NCI-H2029 treated with DMSO at 0.1 percent for 48 hours (cell line): ENCODE measurements around the gene TSPYL1.
A peak's percentile ranks its signal among the peaks of the same experiment; 100 is the strongest.
"Not testable (repeated sequence)": the region's sequence is repeated elsewhere in the genome, so short reads cannot be mapped to it uniquely, and the experiment has no call there.

Experiments
- DNase-seq: peaks from one replicate; lab custom pipeline; 2025; lab: John Stamatoyannopoulos, UW

TSPYL1 gene

DNA sequence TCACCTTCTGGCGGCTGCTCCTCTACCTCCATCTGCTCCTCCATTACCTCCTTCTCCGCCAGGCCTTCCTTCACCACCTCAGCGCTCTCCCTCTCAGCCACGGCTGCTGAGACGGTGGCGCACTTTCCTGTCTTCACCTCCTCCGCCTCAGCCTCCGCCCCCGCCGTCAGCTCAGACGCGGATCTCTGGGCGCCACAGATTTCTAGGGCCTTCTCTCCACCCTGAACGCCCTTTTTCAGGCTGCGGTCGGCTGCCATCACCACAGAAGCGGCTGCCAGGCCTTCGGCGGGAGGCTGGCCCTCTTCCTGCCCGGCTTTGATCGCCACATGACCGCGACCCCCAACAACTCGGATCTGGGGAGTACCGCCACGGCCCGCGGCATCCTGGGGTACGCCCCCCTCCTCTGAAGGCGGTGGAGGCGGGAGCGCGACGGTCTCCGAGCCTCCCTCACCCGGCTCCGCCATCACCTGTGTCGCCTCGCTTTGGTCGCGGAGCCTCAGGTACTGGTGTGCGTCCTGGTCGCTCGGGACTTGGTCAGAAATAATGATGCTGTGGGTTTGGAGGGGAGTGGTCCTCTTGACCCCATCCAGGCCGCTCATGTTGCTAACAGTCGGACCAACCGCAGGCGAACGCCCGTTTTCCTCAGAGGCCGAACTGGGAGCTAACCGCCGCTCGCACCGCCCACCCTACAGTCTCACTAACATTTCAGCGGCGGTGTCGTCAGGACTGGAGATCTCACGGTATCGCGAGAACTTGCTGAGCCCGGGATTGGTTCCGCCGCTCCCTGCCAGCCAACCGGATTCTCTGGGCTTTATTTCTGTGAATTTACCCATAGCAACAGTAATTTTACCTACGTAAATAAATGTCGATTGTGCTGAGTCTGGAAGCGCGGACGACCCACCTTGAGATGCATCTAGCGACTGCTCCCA is at the start of gene TSPYL1:
TSS of gene TSPYL1 (minus strand) at position 699 of the 929 bp plus-strand sequence. CDS start at position 599, 100 bp downstream.
- peak; percentile 100 for DNase-seq

DNA sequence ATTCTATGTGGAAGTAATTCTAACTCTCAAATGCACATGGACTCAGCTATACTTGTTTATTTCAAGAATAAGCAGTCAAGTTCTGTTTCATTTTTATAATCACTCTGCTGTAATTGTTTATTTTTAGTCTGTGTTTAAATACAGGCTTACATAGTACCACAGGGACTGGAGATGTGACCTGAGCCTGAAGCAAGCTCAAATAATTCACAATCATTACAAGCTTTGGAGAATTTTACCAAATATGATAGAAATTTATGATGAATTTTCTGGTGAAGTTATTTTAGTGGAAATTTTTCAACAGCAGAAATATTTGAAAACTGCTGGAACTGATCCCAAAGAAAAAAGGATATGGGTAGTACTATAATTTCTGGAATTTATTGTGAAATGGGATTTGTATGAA is 49.4 kb upstream of the TSPYL1 start:
- DNase-seq: no peak

DNA sequence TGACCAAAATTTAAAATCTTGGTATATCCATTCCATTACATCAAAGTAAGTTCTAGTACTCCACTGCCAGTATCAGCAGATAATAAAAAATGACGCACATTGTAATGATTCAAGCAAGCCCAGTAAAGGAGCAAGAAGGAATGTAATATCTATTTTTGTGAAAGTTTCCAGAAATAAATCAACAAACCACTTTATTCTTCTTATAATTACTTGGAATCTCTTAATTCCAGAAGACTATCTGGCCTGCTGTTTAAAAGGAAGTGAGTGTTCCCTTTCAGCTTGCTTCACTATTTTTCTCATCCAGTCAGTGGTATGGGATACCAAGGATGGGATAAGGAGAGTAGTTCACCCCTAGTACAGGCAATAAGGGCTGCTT is 48.8 kb upstream of the TSPYL1 start:
- DNase-seq: no peak

DNA sequence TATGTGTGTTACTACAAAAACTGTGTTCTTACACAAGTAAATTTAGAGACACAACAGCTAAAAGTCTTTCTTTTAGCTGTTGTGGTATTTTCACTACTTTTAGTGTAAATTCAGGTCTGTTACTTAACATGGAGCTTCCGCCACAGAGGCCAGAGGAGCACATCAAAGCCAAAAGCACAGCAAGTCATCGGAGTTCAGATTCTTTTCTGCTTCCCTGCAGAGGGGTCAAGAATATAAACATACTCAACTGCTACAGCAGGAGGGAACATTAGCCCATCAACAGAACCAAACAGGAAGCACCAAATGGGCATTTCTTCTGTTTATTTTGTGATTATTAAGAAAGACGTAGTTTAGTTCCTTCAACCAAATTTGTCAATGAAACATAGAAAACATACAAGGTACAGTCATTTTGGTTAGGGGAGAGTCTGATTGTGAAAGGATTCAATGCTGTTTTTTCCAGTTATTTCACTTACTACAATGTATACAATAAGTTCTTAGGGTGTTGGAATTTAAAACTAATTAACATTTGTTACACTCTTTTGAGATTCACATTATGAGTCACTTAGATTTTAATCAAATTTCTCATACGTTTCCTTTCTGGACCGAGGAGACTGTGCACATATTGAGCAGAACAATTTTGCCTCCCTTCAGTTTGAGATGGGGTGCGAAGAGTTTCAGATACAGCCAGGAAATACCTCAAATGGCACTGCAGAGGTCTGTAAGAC is 48.2 kb upstream of the TSPYL1 start:
- DNase-seq: no peak

DNA sequence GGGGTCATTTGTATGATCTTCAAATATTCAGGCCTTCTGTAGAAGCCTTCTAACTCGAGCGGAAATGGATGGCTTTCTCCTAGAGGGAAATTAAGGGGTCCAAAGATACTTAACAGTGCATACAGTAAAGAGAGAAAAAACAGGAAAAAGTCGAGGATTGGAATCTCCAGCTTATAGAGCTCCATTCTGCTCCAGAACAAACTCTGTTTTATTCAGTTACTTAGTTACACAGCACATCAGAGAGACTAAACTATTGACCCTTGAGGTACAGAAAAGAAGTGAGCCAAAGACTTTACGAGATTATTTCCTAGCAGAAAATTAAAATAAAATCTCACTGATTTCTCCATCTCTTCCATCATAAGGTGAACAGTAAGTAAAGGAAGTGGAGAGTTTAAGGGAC is 47.3 kb upstream of the TSPYL1 start:
- no peak for DNase-seq

DNA sequence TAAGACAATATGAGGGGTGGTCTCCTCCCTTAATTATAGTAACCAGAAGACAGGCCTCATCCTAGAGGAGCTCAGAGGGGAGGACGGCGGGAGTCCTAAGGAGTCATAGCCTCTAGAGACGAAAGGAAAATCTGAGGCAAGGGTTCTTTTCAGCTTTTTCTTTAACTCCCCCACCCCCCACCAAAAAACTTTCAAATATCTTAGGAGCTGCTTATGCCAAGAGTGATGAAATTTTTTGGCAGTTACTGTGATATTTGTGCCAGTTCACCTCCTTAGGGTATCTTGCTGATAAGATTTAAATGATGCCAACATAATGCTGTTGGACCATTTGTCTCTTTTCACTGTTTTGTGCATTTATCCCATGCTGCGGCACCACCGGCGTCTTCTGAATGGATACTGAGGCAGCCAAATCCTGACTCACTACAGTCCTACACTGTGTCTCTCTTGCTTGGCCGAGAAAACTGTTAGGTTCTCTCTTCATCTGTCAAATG is 46.5 kb upstream of the TSPYL1 start:
- DNase-seq: no peak

DNA sequence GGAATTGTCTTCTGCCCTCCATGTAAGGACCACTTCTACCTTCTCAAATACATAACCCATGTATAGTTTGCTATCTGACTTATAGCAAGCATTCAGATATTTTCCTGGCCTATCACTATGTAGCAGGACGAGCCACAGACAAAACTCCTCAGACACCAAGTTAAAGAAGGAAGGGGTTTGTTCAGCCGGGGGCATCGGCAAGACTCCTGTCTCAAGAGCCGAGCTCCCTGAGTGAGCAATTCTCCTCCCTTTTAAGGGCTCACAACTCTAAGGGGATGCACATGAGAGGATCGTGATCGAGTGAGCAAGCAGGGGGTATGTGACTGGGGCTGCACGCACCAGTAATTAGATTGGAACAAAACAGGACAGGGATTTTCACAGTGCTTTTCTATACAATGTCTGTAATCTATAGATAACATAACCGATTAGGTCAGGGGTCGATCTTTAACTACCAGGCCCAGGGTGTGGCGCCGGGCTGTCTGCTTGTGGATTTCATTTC is 46.0 kb upstream of the TSPYL1 start:
- DNase-seq: not testable (repeated sequence)

DNA sequence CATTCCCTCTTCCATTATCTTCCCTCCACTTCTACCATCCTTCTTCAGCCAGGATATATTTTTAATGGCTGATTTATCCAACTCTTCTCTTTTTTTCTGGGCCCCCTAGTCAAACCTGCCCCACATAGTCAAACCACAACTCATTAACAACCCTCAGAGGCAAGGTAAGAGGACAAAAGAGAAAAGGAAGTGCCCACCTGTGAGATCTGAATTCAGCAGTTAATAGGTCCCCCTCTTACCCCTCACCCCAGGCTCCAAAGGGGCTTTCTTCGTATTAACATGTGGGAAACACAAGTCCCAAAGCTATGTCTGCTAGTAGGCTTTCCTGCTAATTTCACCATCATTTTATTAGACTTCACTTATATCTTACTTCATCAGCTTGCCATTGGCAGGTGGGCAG is 44.1 kb upstream of the TSPYL1 start:
- no peak for DNase-seq

DNA sequence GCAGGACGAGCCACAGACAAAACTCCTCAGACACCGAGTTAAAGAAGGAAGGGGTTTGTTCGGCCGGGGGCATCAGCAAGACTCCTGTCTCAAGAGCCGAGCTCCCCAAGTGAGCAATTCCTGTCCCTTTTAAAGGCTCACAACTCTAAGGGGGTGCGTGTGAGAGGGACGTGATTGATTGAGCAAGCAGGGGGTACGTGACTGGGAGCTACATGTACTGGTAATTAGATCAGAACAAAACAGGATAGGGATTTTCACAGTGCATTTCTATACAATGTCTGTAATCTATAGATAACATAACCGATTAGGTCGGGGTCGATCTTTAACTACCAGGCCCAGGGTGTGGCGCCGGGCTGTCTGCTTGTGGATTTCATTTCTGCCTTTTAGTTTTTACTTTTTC is 42.2 kb upstream of the TSPYL1 start:
- not testable (repeated sequence) for DNase-seq

DNA sequence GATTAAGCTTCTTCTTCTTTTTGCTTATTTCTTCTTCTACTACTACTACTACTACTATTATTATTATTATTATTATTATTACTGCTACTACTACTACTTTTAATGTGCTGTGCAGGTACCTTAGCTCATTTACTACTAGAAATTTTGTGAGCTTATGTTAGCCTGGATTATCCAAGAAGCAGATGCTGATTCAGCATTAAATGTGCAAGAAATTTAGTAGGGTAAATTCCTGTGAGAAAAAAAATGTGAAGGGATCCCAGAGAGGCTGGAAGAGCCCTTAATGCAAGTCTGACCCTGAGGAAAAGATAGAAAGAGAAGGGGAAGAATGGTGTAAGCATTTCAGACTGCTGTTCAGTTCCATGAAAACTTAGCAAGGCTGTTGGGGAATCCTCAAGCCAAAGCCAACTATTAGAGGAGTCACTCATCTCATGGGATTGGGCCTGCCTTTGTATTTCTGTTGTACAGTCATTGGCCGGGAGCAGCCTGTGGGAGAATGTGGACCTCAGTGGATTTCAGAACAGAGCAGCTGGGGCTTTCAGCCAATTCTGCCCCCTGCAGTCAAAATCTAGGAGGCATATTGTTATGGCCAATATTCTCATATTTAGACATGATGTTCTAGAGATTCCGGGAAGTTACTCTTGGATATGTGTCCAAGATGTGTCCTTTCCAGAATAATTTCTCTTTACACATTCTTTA is 37.2 kb upstream of the TSPYL1 start:
- DNase-seq: no peak

DNA sequence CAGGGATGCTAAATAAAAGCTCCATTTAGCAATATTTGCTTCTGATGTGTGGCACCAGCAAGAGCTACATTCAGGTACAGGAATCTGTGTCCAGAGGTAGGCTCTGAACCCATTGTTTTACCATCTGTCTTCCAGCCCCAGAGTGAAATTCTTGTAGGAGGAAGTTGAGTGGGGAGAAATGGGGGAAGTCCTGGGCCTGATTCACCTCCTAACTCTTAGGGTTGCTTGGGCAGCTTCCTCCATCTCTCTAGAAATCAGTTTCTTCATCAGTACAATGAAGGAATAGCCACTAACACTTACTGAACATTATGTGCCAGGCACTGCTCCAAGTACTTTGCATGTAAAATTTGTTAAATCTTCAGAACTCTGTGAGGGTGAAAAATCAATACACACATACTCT is 35.1 kb upstream of the TSPYL1 start:
- no peak for DNase-seq

DNA sequence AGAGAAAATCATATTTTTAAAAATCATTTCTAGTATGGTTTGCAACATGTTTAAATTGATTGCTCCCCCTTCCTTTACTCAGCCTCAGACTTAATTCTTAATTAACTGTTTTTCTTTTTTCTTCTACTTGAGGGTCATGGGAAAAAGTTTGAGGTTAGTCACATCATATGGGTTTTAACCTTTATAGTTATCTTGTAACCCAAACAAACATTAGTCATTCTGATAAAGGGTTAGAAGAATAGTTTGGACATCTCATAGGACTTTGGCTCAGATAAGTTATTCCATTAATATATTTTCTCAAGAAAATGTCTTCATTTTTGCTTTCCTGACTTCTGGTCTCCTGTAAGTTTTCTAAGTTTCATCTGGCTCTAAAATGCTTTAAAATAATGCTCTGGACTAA is 34.5 kb upstream of the TSPYL1 start:
- DNase-seq: no peak

DNA sequence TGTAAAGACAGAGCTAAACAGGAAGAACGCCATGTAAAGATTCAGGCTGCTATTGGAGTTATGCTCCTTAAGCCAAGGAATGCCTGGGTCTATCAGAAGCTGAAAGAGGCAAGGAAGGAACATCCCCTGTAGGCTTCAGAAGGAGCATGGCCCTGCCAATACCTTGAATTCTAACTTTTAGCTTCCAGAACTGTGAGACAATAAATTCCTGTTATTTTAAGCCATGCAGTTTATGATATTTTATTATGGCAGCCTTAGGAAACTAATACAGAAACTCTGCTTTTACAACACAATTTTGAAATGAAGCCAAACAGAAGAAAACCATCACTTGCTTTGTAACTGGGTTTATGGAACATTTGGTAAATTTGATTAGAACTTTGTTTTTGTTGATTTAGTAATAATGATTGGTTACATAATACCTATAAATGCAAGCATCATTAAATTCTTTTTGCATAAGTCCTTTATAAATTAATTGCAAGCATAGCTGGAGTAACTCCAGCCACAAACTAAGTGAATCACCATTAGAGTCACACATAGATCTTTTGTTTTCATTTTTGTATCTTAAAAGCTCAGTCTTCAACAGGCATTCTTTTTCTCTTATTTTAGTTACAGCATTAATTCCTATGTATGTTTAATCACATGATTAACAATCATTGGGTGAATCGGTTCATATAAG is 33.5 kb upstream of the TSPYL1 start:
- no peak for DNase-seq

DNA sequence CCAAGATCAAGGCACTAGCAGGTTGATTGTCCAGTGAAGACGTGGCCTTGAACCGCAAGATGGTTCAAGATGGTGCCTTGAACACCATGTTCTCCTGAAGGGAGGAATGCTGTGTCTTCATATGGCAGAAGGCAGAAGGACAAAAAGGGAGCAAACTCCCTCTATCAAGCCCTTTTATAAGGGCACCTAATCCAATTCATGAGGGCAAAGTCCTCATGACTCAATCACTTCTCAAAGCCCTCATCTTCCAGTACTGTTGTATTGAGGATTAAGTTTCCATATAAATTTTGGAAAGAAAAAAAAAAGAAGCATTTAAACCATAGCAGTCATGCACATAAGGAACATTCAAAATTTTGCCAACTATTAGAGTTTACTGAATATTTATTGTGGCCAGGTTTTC is 29.9 kb upstream of the TSPYL1 start:
- no peak for DNase-seq

DNA sequence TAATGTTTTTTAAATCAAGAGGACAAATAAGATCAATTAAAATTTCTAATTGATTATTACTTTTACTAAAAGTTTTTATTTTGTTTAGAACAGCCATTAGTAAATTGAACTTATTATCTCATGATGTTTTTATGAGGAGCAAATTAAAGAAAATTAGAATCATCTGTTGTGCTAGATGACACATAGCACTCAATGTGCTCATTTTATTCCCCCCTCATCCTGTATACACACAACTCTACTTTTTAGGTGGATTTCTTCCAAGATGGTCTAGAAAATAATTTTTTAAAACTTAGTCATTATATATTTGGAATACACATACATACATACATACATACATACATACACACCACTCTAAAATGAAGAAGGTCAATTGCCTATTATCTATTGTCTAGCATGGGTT is 29.3 kb upstream of the TSPYL1 start:
- no peak for DNase-seq

DNA sequence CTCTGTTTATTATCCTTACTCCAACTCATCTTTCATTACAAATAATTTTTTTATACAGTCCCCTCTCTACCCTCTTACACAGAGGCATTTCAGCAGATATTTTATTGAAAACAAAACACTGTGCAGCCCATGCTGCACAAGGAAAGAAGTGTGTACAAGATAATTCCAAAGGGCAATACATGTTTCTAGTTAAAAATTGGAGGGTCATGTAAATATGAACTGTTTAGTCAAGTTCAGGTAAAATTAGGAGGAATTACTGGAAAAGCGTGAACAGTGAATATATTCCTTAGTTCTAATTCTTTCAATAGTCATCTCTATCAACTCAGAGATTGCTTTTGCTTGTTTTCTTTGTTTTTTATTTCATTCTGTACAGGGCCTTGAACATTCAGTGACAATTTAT is 27.9 kb upstream of the TSPYL1 start:
- no peak for DNase-seq

DNA sequence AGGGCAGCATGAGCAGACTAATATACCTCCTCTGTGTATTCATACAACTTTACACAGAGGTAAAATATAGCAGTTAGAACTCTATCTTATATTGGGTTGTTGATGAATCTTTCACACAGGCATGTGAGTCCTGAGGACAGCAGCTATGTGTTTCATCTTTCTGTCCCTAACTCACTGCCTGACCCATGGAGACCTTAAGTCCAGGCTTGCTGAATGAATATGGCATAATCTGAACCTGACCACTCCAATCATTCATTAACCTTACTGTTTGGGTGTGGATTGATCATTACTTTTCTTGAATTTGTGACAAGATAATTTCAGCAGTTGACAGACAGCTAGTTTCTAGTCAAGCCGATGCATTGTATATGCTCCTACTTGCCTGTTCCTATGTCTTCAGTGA is 27.3 kb upstream of the TSPYL1 start:
- no peak for DNase-seq

DNA sequence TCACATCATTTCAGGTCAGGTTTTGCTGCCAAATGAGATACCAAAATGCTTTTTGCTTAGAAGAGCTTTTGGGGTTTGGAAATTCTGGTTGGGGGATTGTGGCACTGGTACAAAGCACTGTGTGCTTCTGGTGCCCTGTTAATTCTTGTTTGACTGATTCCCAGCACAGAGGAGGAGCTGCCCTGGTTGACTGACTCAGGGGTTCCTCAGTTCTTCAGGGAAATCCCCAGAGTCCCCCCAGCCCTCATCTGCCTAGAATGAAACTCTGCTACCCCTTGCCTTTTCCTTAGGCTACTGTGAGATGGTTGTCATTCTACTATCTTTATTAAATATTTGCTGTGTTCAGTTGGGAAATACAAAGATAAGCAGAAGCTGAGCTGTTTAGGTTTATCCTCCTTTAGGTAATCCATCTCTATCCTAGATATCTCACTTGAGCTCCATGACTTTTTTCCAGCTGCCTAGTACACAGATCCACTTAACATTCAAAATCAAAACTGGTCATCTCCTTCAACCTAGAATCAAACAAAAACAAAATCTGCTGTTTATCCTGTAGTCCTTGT is 24.9 kb upstream of the TSPYL1 start:
- DNase-seq: no peak

DNA sequence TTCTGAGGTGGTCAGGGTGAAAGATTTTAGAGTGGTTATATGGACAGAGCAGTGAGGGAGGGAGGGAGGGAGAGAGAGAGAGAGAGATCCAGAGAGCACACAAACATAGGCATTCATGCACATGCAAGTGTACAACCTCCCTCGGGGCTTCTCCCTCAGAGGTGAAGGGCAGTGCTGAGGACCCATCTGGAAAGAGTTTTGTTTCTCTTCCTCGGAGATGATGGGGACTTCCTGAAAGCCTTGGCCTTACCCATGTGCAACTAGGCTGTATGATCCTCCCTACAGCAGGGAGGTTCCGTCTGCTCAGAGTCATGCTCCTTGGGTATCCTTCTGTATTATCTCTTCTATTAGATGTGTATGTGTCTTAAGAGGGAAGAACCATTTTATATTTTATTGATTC is 21.4 kb upstream of the TSPYL1 start:
- no peak for DNase-seq

DNA sequence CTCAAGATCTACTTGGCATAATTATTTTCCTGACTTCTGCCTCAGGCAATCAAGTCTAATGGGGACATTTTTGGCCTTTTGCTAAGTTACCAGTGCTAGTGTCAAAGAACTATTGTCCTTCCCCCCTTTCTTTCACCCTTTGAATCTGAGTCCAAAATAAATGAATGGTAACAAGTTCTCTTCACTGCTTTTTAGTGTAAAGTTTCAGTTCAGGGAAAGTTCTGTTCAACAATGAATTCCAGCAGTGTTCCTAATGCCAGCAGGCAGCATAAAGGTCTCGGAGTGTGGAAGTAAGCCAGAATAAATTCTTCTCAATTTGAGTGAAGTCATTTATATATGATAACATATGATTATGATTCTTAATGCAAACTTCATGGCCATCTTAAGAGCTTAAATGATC is 20.8 kb upstream of the TSPYL1 start:
- DNase-seq: no peak

DNA sequence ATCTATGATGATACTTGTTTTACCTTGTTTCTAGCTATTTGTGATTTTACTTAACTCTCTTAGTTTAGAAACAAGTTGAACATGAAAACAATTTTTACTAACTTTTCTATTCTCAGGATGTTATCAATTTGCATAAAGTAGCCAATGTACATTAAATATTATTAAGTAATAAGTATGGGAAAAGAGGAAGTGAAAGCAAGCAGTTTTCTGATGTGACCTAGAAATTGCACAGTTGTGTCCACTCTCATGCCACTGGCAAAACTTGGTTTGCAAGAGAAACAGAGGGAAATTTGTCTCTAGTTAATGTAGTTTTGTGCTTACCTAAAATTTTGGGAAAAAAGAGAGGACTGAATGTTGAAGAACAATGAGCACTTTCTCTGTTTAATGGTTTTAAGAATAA is 19.2 kb upstream of the TSPYL1 start:
- no peak for DNase-seq

DNA sequence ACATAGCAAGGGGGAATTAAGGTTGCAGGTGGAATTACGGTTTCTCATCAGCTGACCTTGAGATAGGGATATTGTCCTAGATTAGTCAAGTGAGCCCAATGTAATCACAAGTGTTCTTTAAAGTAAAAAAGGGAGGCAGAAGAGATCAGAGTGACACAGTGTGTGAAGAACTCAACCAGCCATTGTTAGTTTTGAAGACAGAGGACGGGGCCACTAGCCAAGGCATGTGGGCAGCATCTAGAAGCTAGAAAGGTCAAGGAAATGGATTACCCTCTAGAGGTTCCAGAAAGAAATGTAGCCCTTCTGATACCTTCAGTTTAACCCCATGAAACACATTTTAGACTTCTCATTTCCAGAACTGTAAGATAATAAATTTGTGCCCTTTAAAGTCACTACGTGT is 18.5 kb upstream of the TSPYL1 start:
- DNase-seq: no peak
